ENCODE measurements around the gene ITM2C.

- no peak for TF ChIP-seq CTCF (IDR thresholded peaks at IDR 0.05; ENCODE audit: insufficient read depth, low read length, poor library complexity, severe bottlenecking)
- TF ChIP-seq EZH2phosphoT487 (conservative IDR thresholded peaks at IDR 0.05; ENCODE audit: low read length) = no peak
Observed at GRCh38 chr2:230901006-230901405, 36.3 kb downstream of the ITM2C start.
